Stimulated activated naive CD8-positive, alpha-beta T cell treated with anti-CD3 and anti-CD28 coated beads, Interleukin-15, amount 100 ng/mL, for 72 hours (primary cell): Measurements from ENCODE around the gene HDAC2.
A peak's percentile ranks its signal among the peaks of the same experiment; 100 is the strongest.
"Not testable (repeated sequence)": the region's sequence is repeated elsewhere in the genome, so short reads cannot be mapped to it uniquely, and the experiment has no call there.

Source experiments
- ATAC-seq: fragments of 150-1000 bp; cut with Tn5 transposase; 2 replicates; pipeline ENCODE4 v1.10.0; 2021; ENCODE audit warnings: mild to moderate bottlenecking, moderate library complexity
- DNase-seq, 2 donors: peaks; one replicate each; pipeline ENCODE4 v3.0.0; 2021 to 2022
- H3K27ac Mint-ChIP-seq, 2 donors: one replicate each; pipeline ENCODE4 v1.8.0; 2022; ENCODE audit warnings: mild to moderate bottlenecking in 2 of 2, mixed read lengths in 2 of 2, moderate library complexity in 2 of 2
- H3K27me3 Mint-ChIP-seq: one replicate; pipeline ENCODE4 v1.8.0; 2022; ENCODE audit warnings: mixed read lengths
- H3K4me1 Mint-ChIP-seq: one replicate; pipeline ENCODE4 v1.8.0; 2022; ENCODE audit warnings: mild to moderate bottlenecking, mixed read lengths
- H3K4me3 Mint-ChIP-seq, 2 donors: one replicate each; pipeline ENCODE4 v1.8.0; 2022; ENCODE audit warnings: mild to moderate bottlenecking in 2 of 2, mixed read lengths in 2 of 2, moderate library complexity in 1 of 2
- H3K9me3 Mint-ChIP-seq, 2 donors: one replicate each; pipeline ENCODE4 v1.8.0; 2022; ENCODE audit warnings: mixed read lengths in 2 of 2

The HDAC2 gene

DNA sequence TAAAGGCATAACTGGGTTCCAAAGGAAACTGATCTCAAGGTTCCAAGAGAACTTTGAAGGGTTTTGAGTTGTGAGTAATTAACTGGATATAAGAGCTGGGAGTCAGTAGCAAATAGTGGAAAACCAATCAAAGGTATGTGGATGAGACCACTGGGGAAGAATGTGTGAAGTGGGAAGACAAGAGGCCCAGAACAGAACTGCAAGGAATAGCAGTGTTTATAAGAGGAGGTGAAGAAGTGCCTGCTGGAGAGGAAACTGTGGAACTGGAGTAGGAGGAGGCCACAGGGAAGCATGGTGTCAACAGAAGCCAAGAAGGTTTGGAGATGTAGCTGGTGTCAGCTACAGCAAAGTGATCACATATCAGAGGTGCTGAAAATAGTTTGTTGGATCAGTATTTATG lies 18.7 kb upstream of the HDAC2 start:
- DNase-seq: no peak
- no peak overlapping the region for H3K4me3 Mint-ChIP-seq
- peaks cover 11% of the 10 kb centered on the region for H3K27me3 Mint-ChIP-seq
- peaks cover 1% of the 10 kb centered on the region for H3K4me1 Mint-ChIP-seq
- peaks cover 0 to 4% of the 10 kb centered on the region in 2 donors for H3K9me3 Mint-ChIP-seq
- no peak overlapping the region for H3K27ac Mint-ChIP-seq
- no peak for ATAC-seq

DNA sequence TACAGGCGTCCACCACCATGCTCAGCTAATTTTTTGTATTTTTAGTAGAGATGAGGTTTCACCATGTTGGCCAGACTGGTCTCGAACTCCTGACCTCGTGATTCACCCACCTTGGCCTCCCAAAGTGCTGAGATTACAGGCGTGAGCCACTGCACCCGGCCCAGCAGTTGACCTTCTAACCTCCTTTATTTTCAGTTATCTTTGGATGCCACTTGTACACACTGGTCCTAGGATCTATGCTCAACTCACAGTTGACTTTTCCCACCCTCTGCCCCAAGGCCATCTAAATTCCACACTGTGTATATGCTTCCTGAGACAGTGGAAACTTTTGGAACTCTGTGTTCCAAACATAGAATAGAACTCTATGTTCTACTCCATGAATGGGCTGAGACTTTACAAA lies 11.7 kb upstream of the HDAC2 start:
- not testable (repeated sequence) for H3K4me1 Mint-ChIP-seq, H3K9me3 Mint-ChIP-seq, DNase-seq, H3K27me3 Mint-ChIP-seq, H3K27ac Mint-ChIP-seq, ATAC-seq, H3K4me3 Mint-ChIP-seq

DNA sequence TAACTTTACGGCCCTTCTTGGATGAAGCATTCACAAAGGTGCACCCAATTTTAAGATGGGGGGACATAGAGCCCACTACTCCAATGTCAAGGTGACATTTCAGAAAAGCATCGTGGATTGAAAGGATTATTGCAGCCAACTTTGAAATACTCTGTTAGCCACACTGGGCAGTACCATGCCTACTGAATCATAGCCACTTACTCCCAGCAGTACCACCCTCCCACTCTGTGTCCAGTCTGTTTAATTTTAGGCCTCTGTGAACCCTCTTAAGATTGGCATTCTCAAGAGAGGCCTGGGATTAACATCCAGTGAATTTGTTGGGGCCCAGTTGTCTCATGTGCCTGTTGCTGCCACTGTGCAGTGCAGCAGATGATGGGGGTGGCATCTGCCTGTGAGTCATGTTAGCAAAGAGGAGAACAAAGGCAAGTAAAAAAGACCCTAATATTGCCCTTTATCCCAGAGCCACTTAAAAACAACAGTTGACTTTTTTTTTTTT lies 11.2 kb upstream of the HDAC2 start:
- Mint-ChIP-seq H3K4me3 (no peak overlapping the region), H3K9me3 (no peaks in the 10 kb centered on the region), H3K27ac (no peak overlapping the region), H3K4me1 (no peaks in the 10 kb centered on the region), H3K27me3 (no peaks in the 10 kb centered on the region)
- DNase-seq: no peak
- ATAC-seq: no peak

DNA sequence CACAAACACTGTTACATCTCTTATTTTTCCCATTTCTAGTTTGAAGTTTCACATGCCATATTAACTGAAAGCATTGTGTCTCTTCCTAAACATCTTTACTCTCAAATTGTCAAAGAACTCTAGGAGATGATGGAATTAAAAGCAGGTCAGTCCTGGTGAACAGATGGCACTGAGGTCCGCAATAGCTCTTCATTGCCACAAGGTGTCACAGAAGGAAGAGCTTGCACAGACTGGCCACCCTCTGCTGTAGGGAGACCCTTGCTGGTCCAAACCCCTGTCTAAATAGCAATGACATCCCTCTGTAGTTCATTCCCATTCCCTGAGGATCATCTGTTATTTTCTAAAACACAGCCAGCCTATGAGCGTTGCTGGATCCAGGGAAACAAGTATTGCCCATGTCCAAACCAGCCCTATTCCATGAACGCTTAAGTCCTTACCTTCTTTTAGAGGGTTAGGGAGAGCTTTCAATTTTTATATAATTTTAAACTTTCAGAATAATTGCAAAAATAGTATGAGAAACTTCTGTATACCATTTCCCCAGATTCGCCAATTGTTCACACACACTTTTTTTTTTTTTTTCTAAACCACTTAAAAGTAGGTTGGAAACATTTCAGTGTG lies 10.1 kb upstream of the HDAC2 start:
- H3K4me1 Mint-ChIP-seq: no peaks in the 10 kb centered on the region
- DNase-seq (peak in 1 of 2 donors; percentile 3), ATAC-seq (peak; percentile 74)
- H3K9me3 Mint-ChIP-seq: no peaks in the 10 kb centered on the region
- H3K4me3 Mint-ChIP-seq: no peak overlapping the region
- no peaks in the 10 kb centered on the region for H3K27me3 Mint-ChIP-seq
- H3K27ac Mint-ChIP-seq: peak overlapping the region in 1 of 2 donors; percentile 12

DNA sequence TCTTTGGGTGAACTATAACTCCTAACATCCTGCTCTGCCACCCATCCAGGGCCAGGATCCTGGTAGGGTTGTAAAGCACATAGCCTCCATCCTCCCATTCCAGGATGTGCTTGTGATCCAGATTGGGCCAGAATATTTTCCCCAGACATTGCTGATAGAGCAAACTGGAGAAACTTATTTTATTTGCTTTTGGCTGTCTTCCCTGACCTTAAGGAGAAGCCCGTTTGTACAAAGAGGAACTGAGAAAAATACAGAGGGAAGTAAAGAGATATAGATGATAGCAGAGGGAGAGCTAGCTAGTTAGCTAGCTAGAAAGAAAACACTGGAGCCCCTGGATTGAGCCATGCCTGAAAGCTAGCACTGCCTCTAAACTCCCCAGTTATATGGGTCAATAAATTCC lies 9.0 kb upstream of the HDAC2 start:
- Mint-ChIP-seq H3K9me3 (no peaks in the 10 kb centered on the region), H3K27ac (no peak overlapping the region), H3K27me3 (no peaks in the 10 kb centered on the region), H3K4me3 (no peak overlapping the region), H3K4me1 (no peaks in the 10 kb centered on the region)
- no peak for DNase-seq
- ATAC-seq: no peak

DNA sequence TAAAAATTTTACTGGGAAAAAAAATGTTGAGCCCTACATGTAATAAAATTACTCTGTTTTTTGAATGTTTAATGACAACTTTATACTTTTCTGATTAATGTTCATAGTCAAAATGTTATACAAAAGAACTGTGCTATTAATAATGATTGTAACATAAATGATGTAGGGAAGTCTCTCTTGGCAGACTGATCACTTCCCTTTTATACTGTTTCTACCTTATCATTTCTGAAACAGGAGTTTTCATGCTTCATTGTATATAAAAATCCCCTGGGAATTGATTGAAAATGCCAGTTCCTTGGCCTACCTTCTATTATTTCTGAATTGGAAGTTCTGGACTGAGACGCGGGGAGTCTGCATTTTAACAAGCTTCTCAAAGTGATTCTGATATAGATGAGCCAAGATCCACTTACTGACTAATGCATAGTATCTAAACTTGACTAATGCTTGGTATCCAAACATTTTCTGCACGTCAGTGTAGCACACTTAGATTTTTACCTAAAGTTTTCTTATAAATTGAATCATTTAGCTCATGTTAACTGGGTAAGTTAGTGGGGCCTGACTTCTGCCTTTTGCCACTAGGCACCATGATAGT lies 7.2 kb upstream of the HDAC2 start:
- no peak for ATAC-seq

GRCh38 chr6:113976806-113977205 lies 5.9 kb upstream of the HDAC2 start:
- Mint-ChIP-seq H3K4me1 (peaks cover 8% of the 10 kb centered on the region), H3K27me3 (no peaks in the 10 kb centered on the region), H3K27ac (no peak overlapping the region), H3K4me3 (no peak overlapping the region), H3K9me3 (no peaks in the 10 kb centered on the region)
- ATAC-seq (no peak), DNase-seq (no peak)

More for the DNA sequence above, 7.2 kb upstream of the HDAC2 start:
- no peaks in the 10 kb centered on the region for H3K4me1 Mint-ChIP-seq
- H3K9me3 Mint-ChIP-seq: no peaks in the 10 kb centered on the region
- DNase-seq: no peak
- H3K4me3 Mint-ChIP-seq: no peak overlapping the region
- H3K27ac Mint-ChIP-seq: no peak overlapping the region
- H3K27me3 Mint-ChIP-seq: no peaks in the 10 kb centered on the region

GRCh38 chr6:113971741-113972140 lies 793 bp upstream of the HDAC2 start:
- peak in 1 of 2 donors; percentile 4 for DNase-seq
- Mint-ChIP-seq H3K27me3 (no peaks in the 10 kb centered on the region), H3K4me1 (peaks cover 32% of the 10 kb centered on the region), H3K27ac (no peak overlapping the region), H3K9me3 (no peaks in the 10 kb centered on the region), H3K4me3 (peak overlapping the region; percentile 31 to 81)
- ATAC-seq: no peak

- DNase-seq: peak; percentile 39 to 54
These were observed 802 bp downstream of the HDAC2 start for GRCh38 chr6:113969888-113970804.

DNA sequence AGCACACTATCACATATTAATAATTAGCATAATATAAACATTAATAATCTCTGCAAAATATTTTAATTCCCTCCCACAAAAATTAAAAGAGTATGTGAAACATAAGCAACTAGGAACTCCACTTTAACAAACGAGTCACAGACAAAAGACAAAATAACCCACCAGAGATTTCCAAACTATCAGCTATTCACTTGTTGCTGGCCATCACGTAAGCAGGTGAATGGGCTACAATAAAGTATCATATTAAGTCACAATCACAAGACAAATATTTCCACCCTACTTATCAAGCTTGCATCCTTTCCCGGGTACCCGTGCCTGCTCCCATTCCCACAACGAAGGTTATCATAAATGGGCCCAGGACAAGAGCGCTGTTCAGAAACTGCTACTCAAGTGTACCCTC lies 2.5 kb downstream of the HDAC2 start:
- H3K27me3 Mint-ChIP-seq: no peaks in the 10 kb centered on the region
- peaks cover 50% of the 10 kb centered on the region for H3K4me1 Mint-ChIP-seq
- DNase-seq (no peak), ATAC-seq (no peak)
- peak overlapping the region; percentile 79 to 81 for H3K4me3 Mint-ChIP-seq
- no peak overlapping the region for H3K27ac Mint-ChIP-seq
- H3K9me3 Mint-ChIP-seq: no peaks in the 10 kb centered on the region

More at GRCh38 chr6:113969888-113970804, 802 bp downstream of the HDAC2 start:
- peak; percentile 56 for ATAC-seq
- Mint-ChIP-seq H3K4me1 (peaks cover 39% of the 10 kb centered on the region), H3K4me3 (peak overlapping the region; percentile 79 to 81), H3K9me3 (no peaks in the 10 kb centered on the region), H3K27ac (peak overlapping the region; percentile 91 to 99), H3K27me3 (no peaks in the 10 kb centered on the region)

DNA sequence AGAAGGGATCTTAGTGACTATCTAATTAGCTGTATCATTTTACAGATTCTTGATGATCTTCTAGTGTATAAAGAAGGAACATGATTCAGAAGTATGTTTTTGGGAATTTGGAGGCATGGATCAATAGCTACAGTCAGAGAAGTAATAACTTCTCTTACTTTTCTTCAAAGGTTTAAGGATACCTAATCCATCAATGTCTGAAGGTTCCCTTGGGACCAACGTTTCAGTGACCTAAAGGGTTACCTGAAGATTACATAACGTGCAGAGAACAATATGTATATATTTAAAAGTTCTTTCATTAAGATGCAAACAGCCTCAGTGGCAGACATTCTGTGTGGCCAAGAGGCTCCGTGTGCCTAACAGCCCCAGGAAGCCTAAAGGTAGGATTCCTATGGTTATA lies 3.2 kb downstream of the HDAC2 start:
- H3K9me3 Mint-ChIP-seq: no peaks in the 10 kb centered on the region
- H3K27ac Mint-ChIP-seq: no peak overlapping the region
- H3K4me1 Mint-ChIP-seq: peaks cover 50% of the 10 kb centered on the region
- DNase-seq (no peak), ATAC-seq (no peak)
- H3K4me3 Mint-ChIP-seq: no peak overlapping the region
- no peaks in the 10 kb centered on the region for H3K27me3 Mint-ChIP-seq

DNA sequence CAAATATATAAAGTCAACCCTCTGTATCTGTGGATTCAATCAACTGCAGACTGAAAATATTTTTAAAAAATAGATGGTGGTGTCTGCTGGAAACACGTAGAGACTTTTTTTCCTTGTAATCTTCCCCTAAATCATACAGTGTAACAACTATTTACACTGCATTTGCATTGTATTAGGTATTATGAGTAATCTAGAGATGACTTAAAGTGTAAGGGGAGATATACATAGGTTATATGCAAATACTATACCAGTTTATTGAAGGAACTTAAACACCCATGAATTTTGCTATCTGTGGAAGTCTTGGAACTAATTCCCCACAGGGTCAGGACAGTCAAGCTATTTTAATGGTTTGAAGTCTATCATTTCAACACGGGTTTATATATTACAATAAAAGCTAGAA lies 10.2 kb downstream of the HDAC2 start:
- H3K27me3 Mint-ChIP-seq: no peaks in the 10 kb centered on the region
- DNase-seq (no peak), ATAC-seq (no peak)
- peaks cover 37% of the 10 kb centered on the region for H3K4me1 Mint-ChIP-seq
- no peak overlapping the region for H3K4me3 Mint-ChIP-seq
- H3K27ac Mint-ChIP-seq: no peak overlapping the region
- H3K9me3 Mint-ChIP-seq: no peaks in the 10 kb centered on the region

DNA sequence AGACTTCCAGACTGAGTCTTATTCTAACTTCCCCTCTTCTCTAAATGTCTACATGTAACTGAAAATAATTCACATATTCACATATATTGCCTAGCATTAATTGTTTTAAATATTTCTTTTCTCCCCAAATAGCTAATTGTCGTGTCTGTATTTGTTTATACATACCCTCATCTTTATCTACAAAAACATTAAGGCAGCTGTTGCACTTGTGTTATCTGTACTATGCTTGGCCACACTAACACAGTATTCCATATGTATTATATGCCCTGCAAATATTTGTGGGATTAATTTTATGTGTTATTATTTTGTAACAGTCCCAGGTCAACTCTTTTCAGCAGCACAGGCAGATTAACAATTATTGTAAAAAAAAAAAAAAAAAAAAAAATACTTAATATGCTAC lies 11.7 kb downstream of the HDAC2 start:
- DNase-seq (no peak), ATAC-seq (no peak)
- Mint-ChIP-seq H3K27me3 (no peaks in the 10 kb centered on the region), H3K4me1 (peaks cover 21% of the 10 kb centered on the region), H3K27ac (no peak overlapping the region), H3K9me3 (no peaks in the 10 kb centered on the region), H3K4me3 (no peak overlapping the region)

GRCh38 chr6:113954653-113955052 lies 16.3 kb downstream of the HDAC2 start:
- Mint-ChIP-seq H3K4me1 (peaks cover under 1% of the 10 kb centered on the region), H3K4me3 (no peak overlapping the region), H3K27me3 (no peaks in the 10 kb centered on the region), H3K9me3 (no peaks in the 10 kb centered on the region), H3K27ac (no peak overlapping the region)
- DNase-seq (no peak), ATAC-seq (no peak)

DNA sequence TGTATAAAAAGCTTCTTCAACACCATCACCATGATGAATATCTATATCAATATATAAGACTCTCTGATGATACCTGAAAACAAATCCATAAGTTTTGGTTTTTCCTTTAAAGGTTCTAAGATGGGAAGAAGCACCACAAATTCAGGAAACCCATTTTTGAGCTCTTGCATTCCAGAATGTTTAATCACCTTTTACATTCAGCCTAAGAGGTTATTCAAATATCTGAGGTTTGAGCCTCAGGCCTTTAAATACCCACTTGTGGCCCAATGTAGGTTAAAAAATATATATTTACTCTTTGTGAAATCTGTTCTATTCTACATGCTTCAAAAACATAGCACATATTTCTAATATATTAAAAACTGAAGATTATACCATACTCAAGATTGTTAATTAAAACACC lies 17.6 kb downstream of the HDAC2 start:
- H3K27me3 Mint-ChIP-seq: no peaks in the 10 kb centered on the region

GRCh38 chr6:113949499-113949898 lies 21.4 kb downstream of the HDAC2 start:
- H3K27ac Mint-ChIP-seq: no peak overlapping the region
- no peak for ATAC-seq
- H3K4me3 Mint-ChIP-seq: no peak overlapping the region
- H3K27me3 Mint-ChIP-seq: no peaks in the 10 kb centered on the region
- no peak for DNase-seq
- H3K4me1 Mint-ChIP-seq: no peaks in the 10 kb centered on the region
- no peaks in the 10 kb centered on the region for H3K9me3 Mint-ChIP-seq

More for the DNA sequence above, 17.6 kb downstream of the HDAC2 start:
- Mint-ChIP-seq H3K4me3 (no peak overlapping the region), H3K4me1 (no peaks in the 10 kb centered on the region), H3K27ac (no peak overlapping the region), H3K9me3 (no peaks in the 10 kb centered on the region)
- DNase-seq (no peak), ATAC-seq (no peak)
